Measurements from ENCODE around the gene SNAI3.

The SNAI3 gene

GRCh38 chr16:88714420-88715302 is 28.4 kb upstream of the SNAI3 start:
- no peaks in the 10 kb centered on the region for H3K9me3 ChIP-seq (ENCODE audit: control insufficient read depth, insufficient read depth, low read depth, low read length)
- H3K4me1 ChIP-seq (ENCODE audit: control insufficient read depth, insufficient read depth, low read length), result no peaks in the 10 kb centered on the region
- CTCF ChIA-PET, result no interaction called here
- no peak overlapping the region for H3K27ac ChIP-seq (ENCODE audit: extremely low read depth, low read depth, low read length)
- no peak overlapping the region for H3K4me3 ChIP-seq (ENCODE audit: low read depth, low read length)
- POLR2A ChIA-PET, result interaction anchor here (0.9 to 1.1 kb wide), 2 partner anchors 35 to 56 kb away, joined by 3 read pairs; no protein-coding TSS in a partner anchor
- TF ChIP-seq ZNF670 (tag by site-specific recombination; IDR thresholded peaks at IDR 0.05; ENCODE audit: low read depth) (no peak), GLIS2 (tag by site-specific recombination; IDR thresholded peaks at IDR 0.05) (peak; percentile 55), ZNF521 (tag by site-specific recombination; IDR thresholded peaks at IDR 0.05) (no peak), ZNF169 (tag by site-specific recombination; IDR thresholded peaks at IDR 0.05) (no peak)
- H3K36me3 ChIP-seq (ENCODE audit: control insufficient read depth in 2 of 2, insufficient read depth in 1 of 2, low read length in 2 of 2), result peaks cover 0 to 77% of the 10 kb centered on the region in 2 experiments; a peak in 1 of 3 replicates

- H3K27ac ChIP-seq (ENCODE audit: extremely low read depth, low read depth, low read length), result no peak overlapping the region
- ChIA-PET POLR2A (interaction anchor here (1.1 kb wide), 1 partner anchor 34 kb away, joined by 3 read pairs; no protein-coding TSS in a partner anchor), CTCF (no interaction called here)
- H3K4me3 ChIP-seq (ENCODE audit: low read depth, low read length), result no peak overlapping the region
- H3K4me1 ChIP-seq (ENCODE audit: control insufficient read depth, insufficient read depth, low read length), result no peaks in the 10 kb centered on the region
- H3K36me3 ChIP-seq (ENCODE audit: control insufficient read depth in 2 of 2, insufficient read depth in 1 of 2, low read length in 2 of 2), result peaks cover 0 to 68% of the 10 kb centered on the region in 2 experiments; a peak in 1 of 3 replicates
- TF ChIP-seq MZF1 (tag by site-specific recombination; IDR thresholded peaks at IDR 0.05; ENCODE audit: borderline replicate concordance) (no peak), ZNF571 (tag by site-specific recombination; IDR thresholded peaks at IDR 0.05) (no peak), ZNF175 (tag by site-specific recombination; IDR thresholded peaks at IDR 0.05) (no peak), ZNF629 (tag by site-specific recombination; IDR thresholded peaks at IDR 0.05) (no peak), GLIS1 (tag by site-specific recombination; IDR thresholded peaks at IDR 0.05) (peak; percentile 36; the same call in 1 of the 2 replicates), KLF1 (tag by site-specific recombination; IDR thresholded peaks at IDR 0.05) (peak; percentile 91), HOXC10 (CRISPR knock-in tag; IDR thresholded peaks at IDR 0.05) (no peak), ZNF140 (tag by site-specific recombination; IDR thresholded peaks at IDR 0.05) (no peak), ZFHX2 (tag by site-specific recombination; conservative IDR thresholded peaks at IDR 0.05) (peak; percentile 88), EGR2 (tag by site-specific recombination; IDR thresholded peaks at IDR 0.05; ENCODE audit: low read depth) (peak; percentile 85), KLF17 (tag by site-specific recombination; IDR thresholded peaks at IDR 0.05) (0 out of 2 replicates have a peak, but pooled peaks have one; percentile 54), KLF9 (tag by site-specific recombination; IDR thresholded peaks at IDR 0.05; ENCODE audit: low read depth) (no peak), SP3 (tag by site-specific recombination; IDR thresholded peaks at IDR 0.05) (no peak), ZBTB17 (tag by site-specific recombination; IDR thresholded peaks at IDR 0.05) (no peak), ZNF18 (tag by site-specific recombination; IDR thresholded peaks at IDR 0.05) (no peak), ZSCAN4 (tag by site-specific recombination; IDR thresholded peaks at IDR 0.05) (peak; percentile 69)
- H3K9me3 ChIP-seq (ENCODE audit: control insufficient read depth, insufficient read depth, low read depth, low read length), result no peaks in the 10 kb centered on the region
Measured at GRCh38 chr16:88713568-88714419, 27.5 kb upstream of the SNAI3 start.
